Dermis blood vessel endothelial cell (primary cell): ENCODE results near the gene HBP1. TPM values are rescaled to one million over a fixed set of nuclear protein-coding genes. Genes with fewer than 3 reads are reported as not detected.
A peak's percentile ranks its signal among the peaks of the same experiment; 100 is the strongest.
"Not testable (repeated sequence)": the region's sequence is repeated elsewhere in the genome, so short reads cannot be mapped to it uniquely, and the experiment has no call there.

Experiments used
- DNase-seq: peaks from one replicate; pipeline ENCODE4 v3.0.0; 2010
- total RNA-seq: library from RNA; depleted of rRNA; stranded (reverse); fragments of >200 nt; gene quantifications from 2 replicates; pipeline ENCODE4 v1.2.3, GENCODE V29; 2014

Gene HBP1
- total RNA-seq, 1 donor from 2014 or later = 207 TPM

GRCh38 chr7:107155726-107156125, 13.1 kb upstream of the HBP1 start:
- not testable (repeated sequence) for DNase-seq

GRCh38 chr7:107157091-107157490, 11.7 kb upstream of the HBP1 start:
- DNase-seq = no peak

GRCh38 chr7:107158028-107158427, 10.8 kb upstream of the HBP1 start:
- DNase-seq = no peak

GRCh38 chr7:107160389-107160788, 8.4 kb upstream of the HBP1 start:
- DNase-seq = no peak

- DNase-seq = no peak
Measured at GRCh38 chr7:107161415-107161814, 7.4 kb upstream of the HBP1 start.

- DNase-seq = no peak
Measured at GRCh38 chr7:107162475-107162874, 6.3 kb upstream of the HBP1 start.

GRCh38 chr7:107164092-107164491, 4.7 kb upstream of the HBP1 start:
- no peak for DNase-seq

- DNase-seq = peak; percentile 44
Measured at GRCh38 chr7:107165341-107165740, 3.5 kb upstream of the HBP1 start.

- DNase-seq = no peak
Measured at GRCh38 chr7:107166736-107167426, 1.9 kb upstream of the HBP1 start.

GRCh38 chr7:107167483-107168232, 1.1 kb upstream of the HBP1 start:
- DNase-seq = peak; percentile 91

GRCh38 chr7:107169120-107170050, 582 bp downstream of the HBP1 start:
- peak; percentile 98 for DNase-seq

GRCh38 chr7:107170051-107170915, 1.5 kb downstream of the HBP1 start:
- no peak for DNase-seq

- no peak for DNase-seq
Measured at GRCh38 chr7:107171496-107171895, 2.7 kb downstream of the HBP1 start.

- no peak for DNase-seq
Measured at GRCh38 chr7:107172276-107173032, 3.7 kb downstream of the HBP1 start.

- DNase-seq = no peak
Measured at GRCh38 chr7:107173191-107173590, 4.4 kb downstream of the HBP1 start.

- no peak for DNase-seq
Measured at GRCh38 chr7:107173691-107174406, 5.0 kb downstream of the HBP1 start.

- peak; percentile 51 for DNase-seq
Measured at GRCh38 chr7:107179326-107180164, 10.7 kb downstream of the HBP1 start.

- peak; percentile 92 for DNase-seq
Measured at GRCh38 chr7:107180378-107180777, 11.6 kb downstream of the HBP1 start.

- DNase-seq = no peak
Measured at GRCh38 chr7:107181172-107181571, 12.4 kb downstream of the HBP1 start.

- DNase-seq = no peak
Measured at GRCh38 chr7:107185716-107186115, 16.9 kb downstream of the HBP1 start.
